ENCODE measurements around the gene BTBD7. TPM values are rescaled to one million over a fixed set of nuclear protein-coding genes. Genes with fewer than 3 reads are reported as not detected.
"Not testable (repeated sequence)": the region's sequence is repeated elsewhere in the genome, so short reads cannot be mapped to it uniquely, and the experiment has no call there.

The BTBD7 gene
- total RNA-seq, 2 experiments from 2014 or later, result 7.7 to 9.9 TPM

DNA sequence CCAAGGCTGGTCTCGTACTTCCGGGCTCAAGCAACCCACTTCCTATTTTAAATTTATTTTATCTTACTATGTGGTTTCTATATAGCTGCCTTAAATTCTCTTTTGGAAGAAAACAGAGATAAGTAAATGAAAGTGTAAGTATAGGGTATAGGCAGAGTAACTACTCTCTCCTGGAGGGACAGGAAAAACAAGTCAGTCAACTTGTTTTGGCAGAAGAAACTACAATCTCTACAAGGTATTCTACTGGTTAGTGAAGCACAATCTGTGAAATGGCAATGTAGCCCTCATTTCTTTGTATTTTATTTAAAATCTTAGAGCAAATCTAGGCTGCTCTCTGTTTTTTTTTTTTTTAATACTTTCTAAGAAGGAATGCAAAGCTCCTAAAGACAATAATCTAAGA, 70.4 kb downstream of the BTBD7 start:
- Mint-ChIP-seq H3K4me3 (no peak overlapping the region), H3K27ac (no peak overlapping the region), H3K36me3 (peaks cover 7% of the 10 kb centered on the region), H3K27me3 (no peaks in the 10 kb centered on the region), H3K4me1 (ENCODE audit: low read depth) (peaks cover 5% of the 10 kb centered on the region), H3K9me3 (no peaks in the 10 kb centered on the region)
- ChIA-PET POLR2A (no interaction called here), CTCF (no interaction called here)
- intact Hi-C loops (cut with micrococcal nuclease), result no loop called here
- DNase-seq, result no peak

DNA sequence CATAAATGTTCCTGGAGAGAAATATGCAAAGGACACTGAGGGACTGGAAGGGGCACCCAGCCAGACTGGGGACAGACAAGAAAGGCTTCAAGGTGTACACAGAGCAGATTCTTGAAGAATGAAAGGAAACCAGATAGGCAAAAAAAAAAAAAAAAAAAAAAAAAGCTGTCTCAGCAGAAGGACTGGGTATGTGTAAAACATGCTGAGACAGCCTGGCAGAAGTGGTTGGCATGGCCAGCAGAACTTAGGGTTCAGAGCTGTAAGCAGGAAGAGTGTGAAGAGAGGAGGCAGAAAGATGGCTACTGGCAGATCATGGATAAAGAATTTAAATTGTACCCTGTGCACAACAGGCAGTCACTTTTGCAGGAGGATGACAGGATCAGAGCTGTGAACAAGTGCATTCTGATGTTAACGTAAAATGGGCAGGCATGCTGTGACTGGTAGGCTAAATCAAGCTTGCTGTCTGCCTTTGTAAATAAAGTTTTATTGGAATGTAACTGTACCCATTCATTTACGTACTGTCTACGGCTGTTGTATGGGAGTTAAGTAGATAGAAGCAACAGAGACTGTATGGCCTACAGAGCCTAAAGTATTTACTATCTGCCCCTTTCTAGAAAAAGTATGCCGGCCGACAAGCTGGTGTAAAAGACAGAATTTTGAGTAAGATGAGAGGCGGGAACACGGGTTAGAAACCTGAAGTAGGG, 83.6 kb downstream of the BTBD7 start:
- peaks cover 10% of the 10 kb centered on the region for H3K36me3 Mint-ChIP-seq
- no peak for DNase-seq
- no peaks in the 10 kb centered on the region for H3K4me1 Mint-ChIP-seq (ENCODE audit: low read depth)
- no peak overlapping the region for H3K27ac Mint-ChIP-seq
- ChIA-PET POLR2A (no interaction called here), CTCF (no interaction called here)
- no peaks in the 10 kb centered on the region for H3K27me3 Mint-ChIP-seq
- H3K9me3 Mint-ChIP-seq, result no peaks in the 10 kb centered on the region
- intact Hi-C loops (cut with micrococcal nuclease), result no loop called here
- H3K4me3 Mint-ChIP-seq, result no peak overlapping the region

DNA sequence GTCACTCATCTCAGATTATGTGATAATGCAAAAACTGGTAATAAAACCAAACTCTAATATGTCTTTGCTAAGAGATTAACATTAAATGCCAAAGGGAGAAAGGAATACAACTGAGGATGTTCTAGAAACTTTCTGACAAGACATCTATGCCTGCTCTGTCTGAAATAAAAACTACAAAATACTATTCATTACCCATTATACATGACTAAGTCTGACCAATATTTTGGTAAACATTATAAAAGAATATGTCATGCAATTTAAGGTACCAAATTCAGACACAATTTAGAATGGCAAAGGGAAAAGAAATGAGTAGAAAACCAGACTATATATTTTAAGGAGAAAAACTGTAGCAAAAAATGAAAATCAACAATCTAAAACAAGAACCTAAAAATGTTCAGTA, 86.3 kb downstream of the BTBD7 start:
- Mint-ChIP-seq H3K4me1 (ENCODE audit: low read depth) (no peaks in the 10 kb centered on the region), H3K27me3 (no peaks in the 10 kb centered on the region), H3K36me3 (peaks cover 15% of the 10 kb centered on the region), H3K9me3 (no peaks in the 10 kb centered on the region), H3K27ac (no peak overlapping the region), H3K4me3 (no peak overlapping the region)
- POLR2A ChIA-PET, result no interaction called here
- DNase-seq, result no peak
- intact Hi-C loops (cut with micrococcal nuclease), result no loop called here
- CTCF ChIA-PET, result no interaction called here

DNA sequence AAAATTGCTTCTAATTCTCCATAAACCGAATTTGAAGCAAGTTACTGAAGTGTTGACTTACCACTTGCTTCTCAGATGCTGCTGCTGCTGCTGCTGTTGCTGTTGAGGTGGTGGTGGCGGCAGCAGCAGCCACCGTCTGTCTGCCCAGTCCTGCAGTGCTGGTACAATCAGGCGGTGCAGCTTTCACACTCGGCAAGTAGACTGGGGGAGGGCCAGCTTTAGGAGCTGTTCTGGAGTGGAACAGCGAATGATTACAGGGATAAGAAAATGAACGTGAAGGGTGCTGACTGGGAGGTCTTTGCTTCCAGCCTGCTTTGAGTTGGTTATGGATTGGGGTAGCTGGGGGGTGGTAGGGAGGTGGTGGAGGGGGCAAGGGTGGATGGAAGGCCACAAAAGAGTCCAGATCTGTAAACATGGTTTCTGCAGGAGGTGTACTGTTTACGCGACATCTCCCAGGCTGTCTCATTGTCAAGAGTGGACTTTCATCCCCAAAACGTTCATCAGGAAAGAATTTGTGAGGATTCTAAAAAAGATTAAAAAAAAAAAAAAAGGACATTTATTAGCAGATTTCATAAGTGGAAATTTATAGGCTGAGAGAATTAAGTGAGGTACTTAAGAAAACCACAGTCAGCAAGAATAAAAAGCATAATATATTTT, 86.9 kb downstream of the BTBD7 start:
- ChIA-PET CTCF (no interaction called here), POLR2A (no interaction called here)
- Mint-ChIP-seq H3K4me1 (ENCODE audit: low read depth) (no peaks in the 10 kb centered on the region), H3K4me3 (no peak overlapping the region), H3K9me3 (no peaks in the 10 kb centered on the region), H3K36me3 (peaks cover 15% of the 10 kb centered on the region), H3K27ac (no peak overlapping the region), H3K27me3 (no peaks in the 10 kb centered on the region)
- no peak for DNase-seq
- intact Hi-C loops (cut with micrococcal nuclease), result no loop called here

DNA sequence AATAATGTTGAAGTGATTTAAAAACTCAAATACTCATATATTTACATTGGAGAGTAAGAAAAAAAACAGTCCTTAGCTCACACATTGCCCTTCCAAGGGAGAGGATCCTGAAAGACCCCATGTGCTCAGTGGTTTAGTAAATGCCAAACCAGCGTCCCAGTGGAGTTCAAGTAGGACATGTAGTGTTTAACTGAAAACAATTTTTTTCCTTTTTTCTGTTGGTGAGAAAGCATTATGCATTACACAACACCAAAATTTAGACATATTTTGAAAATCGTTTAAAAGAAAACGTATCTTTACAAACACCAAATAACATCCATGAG, 92.2 kb downstream of the BTBD7 start:
- Mint-ChIP-seq H3K4me3 (no peak overlapping the region), H3K36me3 (peaks cover 17% of the 10 kb centered on the region), H3K9me3 (no peaks in the 10 kb centered on the region), H3K27ac (no peak overlapping the region), H3K4me1 (ENCODE audit: low read depth) (no peaks in the 10 kb centered on the region), H3K27me3 (no peaks in the 10 kb centered on the region)
- POLR2A ChIA-PET, result no interaction called here
- CTCF ChIA-PET, result no interaction called here
- DNase-seq, result no peak
- intact Hi-C loops (cut with micrococcal nuclease), result no loop called here

DNA sequence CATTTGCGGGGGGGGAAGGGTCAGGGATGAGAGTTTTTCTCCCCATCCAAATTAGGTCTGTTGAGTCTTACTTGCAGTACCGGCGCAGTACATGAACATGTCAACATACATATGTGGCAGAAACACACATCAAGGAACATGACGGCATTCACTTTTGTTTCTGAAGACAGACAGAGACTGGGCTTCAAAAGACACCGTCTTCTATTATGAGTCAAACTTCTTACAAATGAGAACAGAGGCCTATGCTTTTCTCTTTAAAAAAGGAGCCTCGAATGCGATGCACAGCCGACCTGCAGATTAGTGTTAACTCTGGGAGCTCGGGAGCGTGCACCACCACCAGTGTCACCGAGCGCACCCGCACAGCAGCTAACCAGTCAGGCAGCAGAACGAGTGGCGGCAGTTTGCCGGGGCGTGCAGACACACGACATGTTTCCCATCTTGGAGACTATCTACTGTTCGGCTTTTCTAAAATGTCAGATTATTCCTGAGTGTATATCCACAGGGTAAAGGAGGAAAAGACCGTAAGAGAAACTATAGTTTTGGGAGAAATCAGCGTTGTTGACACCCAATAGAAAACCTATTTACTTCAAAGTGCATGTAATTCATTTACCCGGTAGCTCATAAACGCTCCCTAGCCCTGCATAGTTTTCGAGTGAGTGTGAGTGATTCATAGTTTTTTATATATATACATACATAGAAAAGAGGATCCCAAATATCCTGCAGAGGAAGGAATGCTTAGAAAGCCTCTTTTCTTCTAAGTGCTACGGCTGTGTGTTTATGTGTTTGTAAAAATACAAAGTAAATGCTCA, 92.8 kb downstream of the BTBD7 start:
- Mint-ChIP-seq H3K27ac (no peak overlapping the region), H3K27me3 (no peaks in the 10 kb centered on the region), H3K36me3 (peaks cover 14% of the 10 kb centered on the region), H3K4me1 (ENCODE audit: low read depth) (no peaks in the 10 kb centered on the region), H3K4me3 (no peak overlapping the region), H3K9me3 (no peaks in the 10 kb centered on the region)
- DNase-seq, result no peak
- ChIA-PET CTCF (no interaction called here), POLR2A (no interaction called here)
- intact Hi-C loops (cut with micrococcal nuclease), result no loop called here

DNA sequence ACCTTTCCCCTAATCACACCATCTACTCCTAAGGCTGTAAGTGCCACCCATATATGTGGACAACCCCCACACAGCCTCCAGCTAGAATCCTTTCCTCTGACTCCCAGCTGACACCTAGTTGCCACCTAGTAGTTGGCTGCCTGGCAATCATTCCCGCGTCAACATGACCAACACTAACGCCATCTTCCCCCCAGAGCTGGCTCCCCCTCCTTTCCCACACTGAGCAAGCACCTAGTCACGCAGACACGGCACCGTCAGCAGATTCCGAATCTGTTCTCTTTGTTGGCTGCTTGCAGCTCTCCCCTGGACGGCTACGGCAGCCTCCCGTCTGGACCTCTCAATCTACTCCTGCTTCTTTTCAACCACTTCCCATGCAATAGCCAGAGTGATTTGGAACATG, 98.0 kb downstream of the BTBD7 start:
- Mint-ChIP-seq H3K27ac (no peak overlapping the region), H3K4me3 (no peak overlapping the region), H3K4me1 (ENCODE audit: low read depth) (peaks cover 8% of the 10 kb centered on the region), H3K36me3 (peaks cover under 1% of the 10 kb centered on the region), H3K27me3 (no peaks in the 10 kb centered on the region), H3K9me3 (no peaks in the 10 kb centered on the region)
- CTCF ChIA-PET, result no interaction called here
- intact Hi-C loops (cut with micrococcal nuclease), result no loop called here
- POLR2A ChIA-PET, result no interaction called here
- DNase-seq, result no peak

DNA sequence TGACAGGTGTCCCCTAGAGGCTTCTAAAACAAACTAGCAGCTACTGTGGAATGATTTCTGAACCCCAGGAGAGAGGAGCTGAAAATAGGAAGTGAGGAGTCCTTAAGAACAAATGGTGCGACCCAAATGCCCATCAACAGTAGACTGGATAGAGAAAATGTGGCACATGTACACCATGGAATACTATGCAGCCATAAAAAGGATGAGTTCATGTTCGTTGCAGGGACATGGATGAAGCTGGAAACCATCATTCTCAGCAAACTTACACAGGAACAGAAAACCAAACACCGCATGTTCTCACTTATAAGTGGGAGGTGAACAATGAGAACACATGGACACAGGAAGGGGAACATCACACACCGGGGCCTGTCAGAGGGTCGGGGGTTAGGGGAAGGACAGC, 99.8 kb downstream of the BTBD7 start:
- H3K27ac Mint-ChIP-seq; H3K9me3 Mint-ChIP-seq; H3K27me3 Mint-ChIP-seq; intact Hi-C loops (cut with micrococcal nuclease); H3K4me1 Mint-ChIP-seq (ENCODE audit: low read depth); CTCF ChIA-PET; H3K4me3 Mint-ChIP-seq; DNase-seq; H3K36me3 Mint-ChIP-seq; POLR2A ChIA-PET: not testable (repeated sequence)

DNA sequence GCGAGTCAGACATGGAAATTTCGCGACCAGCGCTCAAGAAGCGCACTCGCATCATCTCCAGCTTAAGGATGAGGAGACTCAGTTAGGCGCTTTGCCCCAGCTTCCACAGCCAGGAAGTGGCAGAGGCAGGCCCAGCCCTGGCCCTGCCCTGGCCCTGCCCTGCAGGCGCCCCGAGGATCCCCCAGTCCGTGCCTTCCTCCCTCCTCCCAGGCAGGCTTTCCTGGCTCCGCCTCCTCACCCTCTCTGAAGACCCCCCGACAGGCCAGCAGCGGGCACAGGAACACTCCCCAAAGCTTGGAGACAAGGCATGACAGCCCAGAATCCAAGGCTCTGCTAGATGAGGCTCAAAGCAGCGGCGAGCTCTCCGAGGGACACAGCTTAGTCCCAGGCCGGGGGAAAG, 100.7 kb downstream of the BTBD7 start:
- Mint-ChIP-seq H3K36me3 (peaks cover 17% of the 10 kb centered on the region), H3K4me3 (no peak overlapping the region), H3K27me3 (no peaks in the 10 kb centered on the region), H3K9me3 (no peaks in the 10 kb centered on the region), H3K4me1 (ENCODE audit: low read depth) (peaks cover 8% of the 10 kb centered on the region), H3K27ac (no peak overlapping the region)
- DNase-seq, result no peak
- intact Hi-C loops (cut with micrococcal nuclease), result no loop called here
- CTCF ChIA-PET, result no interaction called here
- POLR2A ChIA-PET, result no interaction called here

DNA sequence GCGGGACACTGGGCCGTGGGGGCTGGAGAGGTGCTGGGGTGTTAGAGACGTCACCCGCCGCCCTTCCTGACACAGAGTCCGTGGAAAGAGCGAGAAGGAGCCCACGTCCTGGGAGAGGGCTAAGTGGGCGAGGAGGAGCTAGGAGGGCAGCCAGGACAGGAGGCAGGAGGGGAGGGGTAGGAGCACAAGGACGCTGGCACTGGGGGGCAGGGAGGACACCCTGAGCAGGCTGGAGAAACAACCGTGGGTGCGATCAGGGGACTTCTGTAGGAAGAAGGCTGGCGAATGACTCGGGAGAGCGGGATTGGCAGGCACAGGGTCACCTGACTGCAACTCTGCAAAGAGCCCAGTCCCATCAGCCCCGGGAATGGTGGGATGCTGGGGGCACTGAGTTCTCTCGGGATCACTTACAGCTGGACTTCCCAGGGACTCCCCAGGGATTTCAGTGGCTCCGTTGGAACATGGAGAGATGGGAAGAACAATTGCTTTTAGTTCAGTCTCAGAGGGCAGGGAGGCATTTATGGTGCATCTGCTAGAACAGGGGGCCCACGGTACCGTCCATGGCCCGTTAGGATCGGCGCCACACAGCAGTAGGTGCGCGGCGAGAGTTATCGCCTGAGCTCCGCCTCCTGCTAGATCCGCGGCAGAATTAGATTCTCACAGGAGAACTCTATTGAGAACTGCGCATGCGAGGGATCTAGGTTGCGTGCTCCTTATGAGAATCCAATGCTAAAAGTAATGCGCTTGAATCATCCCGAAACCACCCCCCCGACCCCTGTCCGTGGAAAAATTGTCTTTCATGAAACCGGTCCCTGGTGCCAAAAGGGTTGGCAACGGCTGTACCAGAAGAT, 101.5 kb downstream of the BTBD7 start:
- Mint-ChIP-seq H3K27ac (no peak overlapping the region), H3K27me3 (no peaks in the 10 kb centered on the region), H3K36me3 (peaks cover 22% of the 10 kb centered on the region), H3K4me1 (ENCODE audit: low read depth) (peaks cover 8% of the 10 kb centered on the region), H3K9me3 (no peaks in the 10 kb centered on the region), H3K4me3 (peak overlapping the region; percentile 69)
- peak; percentile 17 for DNase-seq
- ChIA-PET POLR2A (interaction anchor here (0.8 kb wide), 1 partner anchor 47 kb away, joined by 3 read pairs; the partner anchor contains the start of genes LYSET and MOAP1), CTCF (no interaction called here)
- intact Hi-C loops (cut with micrococcal nuclease), result no loop called here

DNA sequence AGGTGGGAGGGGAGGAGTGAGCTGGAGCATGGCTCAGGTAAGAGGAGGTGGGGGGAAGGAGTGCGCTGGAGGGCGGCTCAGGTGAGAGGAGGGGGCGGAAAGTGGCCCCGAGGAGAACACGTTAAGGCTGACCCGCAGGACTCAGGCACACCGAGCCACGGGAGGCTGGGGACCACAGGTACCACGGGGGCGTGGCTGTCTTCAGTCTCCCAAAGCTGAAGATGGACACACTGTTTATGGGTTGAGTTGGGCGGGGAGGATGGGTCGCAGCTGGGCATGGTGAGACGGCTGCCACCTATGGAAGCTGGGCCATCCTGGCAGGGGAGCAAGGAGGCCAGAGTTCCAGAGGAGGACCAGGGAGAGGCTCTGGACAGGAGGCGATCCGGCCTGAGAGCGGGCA, 102.3 kb downstream of the BTBD7 start:
- intact Hi-C loops (cut with micrococcal nuclease), result no loop called here
- Mint-ChIP-seq H3K4me1 (ENCODE audit: low read depth) (peaks cover 8% of the 10 kb centered on the region), H3K27ac (no peak overlapping the region), H3K9me3 (no peaks in the 10 kb centered on the region), H3K36me3 (peaks cover 30% of the 10 kb centered on the region), H3K4me3 (no peak overlapping the region), H3K27me3 (no peaks in the 10 kb centered on the region)
- ChIA-PET CTCF (interaction anchor here (1.0 kb wide), 1 partner anchor 8 kb away, joined by 3 read pairs; no protein-coding TSS in a partner anchor), POLR2A (no interaction called here)
- DNase-seq, result no peak

DNA sequence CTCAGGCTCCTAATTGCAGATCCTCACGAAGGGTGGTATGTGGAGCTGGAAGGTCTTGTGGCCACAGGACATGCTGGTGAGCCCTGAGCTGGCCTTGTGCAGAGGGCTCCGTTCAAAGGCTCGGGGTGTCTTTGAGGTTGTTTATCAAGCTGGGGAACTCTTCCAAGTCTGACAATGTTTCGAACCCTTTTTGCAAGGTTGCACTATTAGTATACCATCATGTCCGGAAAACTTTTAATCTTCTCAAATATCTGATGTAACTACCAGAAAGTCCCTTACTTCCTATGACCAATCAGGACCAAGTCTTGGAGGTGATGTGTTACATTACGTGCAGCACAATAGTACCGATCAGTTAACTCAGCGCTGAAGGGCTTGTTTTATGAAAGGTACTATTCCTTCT, 104.3 kb downstream of the BTBD7 start:
- no peaks in the 10 kb centered on the region for H3K9me3 Mint-ChIP-seq
- POLR2A ChIA-PET, result no interaction called here
- peaks cover 41% of the 10 kb centered on the region for H3K36me3 Mint-ChIP-seq
- intact Hi-C loops (cut with micrococcal nuclease), result no loop called here
- H3K4me3 Mint-ChIP-seq, result no peak overlapping the region
- H3K4me1 Mint-ChIP-seq (ENCODE audit: low read depth), result peaks cover 8% of the 10 kb centered on the region
- no peak for DNase-seq
- CTCF ChIA-PET, result no interaction called here
- H3K27ac Mint-ChIP-seq, result no peak overlapping the region
- no peaks in the 10 kb centered on the region for H3K27me3 Mint-ChIP-seq

Data from activated CD4-positive, alpha-beta memory T cell treated with anti-CD3 and anti-CD28 coated beads for 36 hours (primary cell).